Astrocyte of the cerebellum (primary cell): ENCODE results near the gene RHPN2.
A peak's percentile ranks its signal among the peaks of the same experiment; 100 is the strongest.

Source experiments
- DNase-seq: peaks from one replicate; pipeline ENCODE4 v3.0.0-alpha.2; 2011; ENCODE audit warnings: low read depth
- H3K4me3 ChIP-seq: 2 replicates; pipeline ENCODE4 v1.5.1; 2011; ENCODE audit warnings: mild to moderate bottlenecking, low read depth, low read length, moderate library complexity
- CTCF ChIP-seq: IDR thresholded peaks from 2 replicates; pipeline ENCODE4 v1.5.1; 2012; ENCODE audit warnings: low read length, low read depth, moderate library complexity, mild to moderate bottlenecking; ENCODE audit errors: missing control alignments
- in situ Hi-C: cut with HindIII; loops from 2 replicates; pipeline ENCODE4 v1.10.0; 2017; ENCODE audit warnings: low sequenced_read_pairs

Gene RHPN2

GRCh38 chr19:33064792-33065550, at the start of gene RHPN2:
TSS of gene RHPN2 (minus strand) at chr19:33064888. CDS start at chr19:33064852, 36 bp downstream.
- no peak for TF ChIP-seq CTCF
- in situ Hi-C loops: no loop called here

GRCh38 chr19:33114312-33114711, 49.6 kb upstream of the RHPN2 start:
- DNase-seq: no peak
- no peak for TF ChIP-seq CTCF
- in situ Hi-C loops: no loop called here
- no peak overlapping the region for H3K4me3 ChIP-seq

More at GRCh38 chr19:33064792-33065550, at the start of gene RHPN2:
- peak within 1 kb of the TSS; percentile 47 for H3K4me3 ChIP-seq
- DNase-seq: no peak

GRCh38 chr19:33111587-33111986, 46.9 kb upstream of the RHPN2 start:
- no peak for TF ChIP-seq CTCF
- in situ Hi-C loops: no loop called here
- no peak overlapping the region for H3K4me3 ChIP-seq
- no peak for DNase-seq

GRCh38 chr19:33110137-33110910, 45.6 kb upstream of the RHPN2 start:
- no peak for TF ChIP-seq CTCF
- peak; percentile 27 for DNase-seq
- in situ Hi-C loops: no loop called here
- no peak overlapping the region for H3K4me3 ChIP-seq

GRCh38 chr19:33108161-33108560, 43.5 kb upstream of the RHPN2 start:
- H3K4me3 ChIP-seq: no peak overlapping the region
- in situ Hi-C loops: no loop called here
- DNase-seq: no peak
- no peak for TF ChIP-seq CTCF

GRCh38 chr19:33102893-33103292, 38.2 kb upstream of the RHPN2 start:
- no peak overlapping the region for H3K4me3 ChIP-seq
- TF ChIP-seq CTCF: no peak
- DNase-seq: no peak
- in situ Hi-C loops: no loop called here
